GM21423 (cell line): ENCODE results near the gene KRT38.
"Not testable (repeated sequence)": the region's sequence is repeated elsewhere in the genome, so short reads cannot be mapped to it uniquely, and the experiment has no call there.

ENCODE experiments used
- ATAC-seq: cut with Tn5 transposase; IDR thresholded peaks from one replicate; pipeline ENCODE4 v1.9.1; 2021; ENCODE audit warnings: mild to moderate bottlenecking, moderate library complexity; ENCODE audit not compliant: unreplicated experiment

Gene KRT38

DNA sequence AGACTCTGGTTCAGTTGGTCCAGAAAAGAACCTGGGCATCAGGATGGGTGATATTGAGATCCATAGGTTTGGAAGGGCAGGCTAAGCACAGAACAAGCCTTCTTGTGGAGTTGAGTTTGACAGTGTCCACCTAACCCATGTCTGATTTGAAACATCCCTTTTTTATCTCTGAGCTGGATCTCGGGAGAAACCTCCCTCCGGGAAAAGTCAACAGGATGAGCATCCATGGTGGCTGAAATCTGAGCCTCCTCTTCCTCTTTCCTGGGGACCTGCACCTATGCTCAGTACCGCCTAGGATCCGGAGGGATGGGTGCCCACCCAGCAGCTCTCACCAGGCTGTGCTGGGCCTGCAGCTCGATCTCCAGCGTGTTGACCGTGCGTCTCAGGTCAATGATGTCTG is 23.0 kb upstream of the KRT38 start:
- ATAC-seq, result no peak

DNA sequence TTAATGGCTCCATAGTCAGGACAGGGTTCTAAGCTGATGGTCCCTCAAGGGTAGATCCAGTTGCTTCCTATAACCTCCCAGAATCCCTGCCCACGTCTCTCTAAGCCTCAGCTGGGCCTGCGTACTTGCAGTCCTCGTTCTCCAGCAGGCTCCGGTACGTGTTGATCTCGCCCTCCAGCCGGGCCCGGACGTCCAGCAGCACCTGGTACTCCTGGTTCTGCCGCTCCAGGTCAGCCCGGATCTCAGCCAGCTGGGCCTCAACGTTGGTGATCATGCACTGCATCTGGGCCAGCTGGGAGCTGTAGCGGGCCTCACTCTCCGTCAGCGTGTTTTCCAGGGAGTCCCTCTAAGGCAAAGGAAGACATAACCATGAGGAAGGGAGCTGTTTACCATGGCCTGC is 21.9 kb upstream of the KRT38 start:
- ATAC-seq, result no peak

DNA sequence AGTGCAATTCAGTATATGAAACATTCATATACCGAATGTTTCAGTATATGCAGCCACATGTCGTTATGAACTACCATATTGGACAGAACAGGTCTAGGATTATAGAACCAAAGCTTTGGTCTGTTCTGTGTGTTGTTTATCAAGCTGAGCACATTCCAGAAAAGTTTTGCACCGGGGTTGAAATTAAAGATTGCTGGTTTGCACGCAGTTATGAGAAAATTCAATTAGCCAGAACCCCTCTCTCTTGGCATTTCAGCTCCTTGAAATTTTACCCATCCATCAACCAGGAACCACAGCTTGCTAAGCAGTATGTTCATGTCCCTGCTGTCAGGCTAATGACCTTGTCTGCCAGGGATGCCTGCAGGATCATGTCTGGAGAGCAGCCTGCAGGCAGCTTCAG is 16.9 kb upstream of the KRT38 start:
- no peak for ATAC-seq

DNA sequence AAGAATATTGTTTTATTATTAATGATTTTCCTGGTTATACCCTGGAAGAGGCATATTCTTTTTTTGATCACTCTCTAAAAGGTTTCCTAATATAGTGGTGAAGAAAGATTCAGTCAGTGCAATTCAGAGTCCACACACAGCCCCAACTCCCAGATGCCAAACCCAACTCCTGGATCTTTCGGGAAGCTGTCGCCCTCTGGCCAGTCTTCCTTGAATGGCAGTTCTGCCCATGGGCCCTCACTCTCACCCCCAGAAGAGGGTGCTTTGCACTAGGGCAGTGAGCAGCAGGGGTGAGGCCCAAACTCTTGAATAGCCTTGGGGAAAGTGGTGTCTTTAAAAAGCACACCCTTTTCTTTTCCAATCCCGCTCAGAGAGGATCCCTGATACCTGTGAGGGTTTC is 15.4 kb upstream of the KRT38 start:
- no peak for ATAC-seq

GRCh38 chr17:41455236-41455635 is 14.5 kb upstream of the KRT38 start:
- no peak for ATAC-seq

GRCh38 chr17:41453066-41453465 is 12.3 kb upstream of the KRT38 start:
- ATAC-seq, result no peak

GRCh38 chr17:41452281-41452680 is 11.5 kb upstream of the KRT38 start:
- ATAC-seq, result no peak

- ATAC-seq, result no peak
These were observed 10.5 kb upstream of the KRT38 start for GRCh38 chr17:41451154-41451728.

- no peak for ATAC-seq
These were observed 8.2 kb upstream of the KRT38 start for GRCh38 chr17:41449008-41449407.

DNA sequence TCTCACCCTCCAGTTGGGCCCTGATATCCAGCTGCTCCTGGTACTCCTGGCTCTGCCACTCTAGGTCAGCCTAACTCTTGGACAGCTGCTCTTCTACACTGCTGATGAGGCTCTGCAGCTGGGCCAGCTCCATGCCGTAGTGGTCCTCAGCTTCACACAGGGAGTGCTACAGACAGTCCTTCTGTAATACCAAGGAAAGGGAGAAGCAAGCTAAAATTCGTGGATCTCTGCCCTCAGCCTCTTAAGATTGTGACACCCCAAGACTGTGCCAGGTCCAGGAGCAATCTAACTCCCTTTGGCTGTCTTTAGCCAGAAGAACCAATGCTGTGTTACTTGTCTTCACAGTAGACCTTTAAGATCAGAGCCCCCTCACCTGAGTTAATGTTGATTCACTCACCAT is 7.7 kb upstream of the KRT38 start:
- ATAC-seq, result no peak

DNA sequence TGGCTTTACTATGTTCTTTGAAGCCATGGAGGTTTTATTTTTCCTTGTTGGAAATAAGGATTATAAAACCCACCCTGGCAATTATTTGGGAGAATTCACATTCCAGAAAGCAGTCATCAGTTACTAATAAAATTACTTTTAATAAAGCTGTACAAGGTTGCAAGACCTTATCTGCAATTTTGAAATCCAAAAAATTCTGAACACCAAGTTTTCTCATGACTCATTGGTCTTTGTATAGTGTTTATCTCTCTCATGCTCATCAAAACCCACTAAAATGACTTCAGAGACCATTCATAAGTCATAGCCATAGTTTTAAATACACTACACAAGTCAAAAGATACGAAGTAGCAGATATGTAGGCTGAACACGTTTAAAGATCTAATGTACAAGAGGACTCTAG is 6.0 kb upstream of the KRT38 start:
- no peak for ATAC-seq

GRCh38 chr17:41444640-41445039 is 3.9 kb upstream of the KRT38 start:
- no peak for ATAC-seq

DNA sequence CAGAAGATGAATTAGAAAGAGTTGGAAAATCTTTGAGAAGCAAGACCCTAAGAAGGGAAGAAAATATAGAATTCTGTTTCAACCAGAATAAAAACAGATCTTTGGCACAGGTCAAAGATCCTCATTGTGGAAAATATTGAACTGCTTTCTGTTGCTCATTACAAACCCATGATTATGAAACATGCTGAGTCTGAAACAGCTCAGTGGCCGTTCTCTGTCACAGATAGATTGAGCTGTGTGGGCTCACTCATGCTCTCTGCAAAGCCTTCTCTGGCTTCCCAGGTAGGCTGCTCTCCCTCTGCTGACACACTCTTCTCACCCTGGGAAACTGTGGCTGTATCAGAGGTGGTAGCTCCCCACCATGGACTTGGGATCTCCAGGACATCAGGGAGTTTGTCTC is 3.4 kb upstream of the KRT38 start:
- no peak for ATAC-seq

DNA sequence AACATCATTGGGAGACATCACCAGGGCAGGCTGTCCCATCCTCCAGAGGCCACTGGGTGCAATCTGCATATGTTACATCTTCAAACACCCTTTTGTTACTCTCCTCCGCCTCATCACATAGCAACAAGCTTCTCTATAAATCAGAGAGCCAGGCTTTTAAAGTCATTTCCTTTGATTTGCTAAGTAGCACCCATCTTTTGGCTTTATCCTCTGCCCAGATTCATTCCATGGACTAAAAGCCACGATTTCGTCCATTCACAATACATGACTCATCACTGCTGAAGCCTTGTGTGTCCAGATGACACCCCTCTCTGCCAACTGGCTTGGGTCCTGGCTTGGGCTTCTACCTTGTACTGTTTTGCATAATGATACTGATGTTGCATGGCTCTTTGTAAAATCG is 2.0 kb upstream of the KRT38 start:
- no peak for ATAC-seq

DNA sequence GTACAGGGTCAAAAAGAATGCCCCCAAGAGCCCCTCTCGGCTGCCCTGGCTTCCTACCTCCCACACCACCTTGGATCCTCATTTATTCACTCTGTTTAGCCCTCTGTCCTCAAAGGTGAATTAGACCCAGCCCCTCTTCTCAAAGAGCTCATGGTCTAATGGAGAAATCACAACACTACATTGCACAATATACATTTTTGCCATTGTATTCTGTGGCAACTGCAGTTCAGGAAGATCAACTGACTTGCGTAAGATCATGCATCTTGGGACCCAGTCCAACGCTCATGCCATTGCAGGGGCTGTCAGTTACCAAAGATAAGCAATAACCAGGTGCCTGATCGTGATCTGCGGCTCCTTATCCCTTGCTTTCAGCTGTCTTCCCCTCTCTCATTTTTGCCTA is 1.4 kb downstream of the KRT38 start:
- no peak for ATAC-seq

DNA sequence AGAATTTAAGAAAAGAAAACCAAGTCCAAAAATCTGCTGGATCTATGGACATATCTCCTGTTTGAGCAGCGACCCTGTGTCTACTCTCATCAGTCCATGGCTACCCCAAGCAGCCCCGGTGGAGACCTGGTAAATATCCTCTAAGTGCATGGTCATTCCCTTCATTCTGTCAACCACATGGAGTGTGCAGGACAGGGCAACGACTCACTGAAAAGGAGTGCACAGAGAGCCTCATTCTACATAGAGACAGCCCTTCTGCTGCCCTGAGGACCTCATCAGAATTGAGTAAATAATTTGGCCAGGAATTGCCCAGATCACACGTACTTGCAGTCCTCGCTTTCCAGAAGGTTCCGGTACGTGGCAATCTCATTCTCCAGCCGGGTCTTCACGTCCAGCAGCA is 3.0 kb downstream of the KRT38 start:
- no peak for ATAC-seq

- no peak for ATAC-seq
These were observed 3.5 kb downstream of the KRT38 start for GRCh38 chr17:41437254-41437653.

GRCh38 chr17:41434415-41434814 is 6.4 kb downstream of the KRT38 start:
- no peak for ATAC-seq

DNA sequence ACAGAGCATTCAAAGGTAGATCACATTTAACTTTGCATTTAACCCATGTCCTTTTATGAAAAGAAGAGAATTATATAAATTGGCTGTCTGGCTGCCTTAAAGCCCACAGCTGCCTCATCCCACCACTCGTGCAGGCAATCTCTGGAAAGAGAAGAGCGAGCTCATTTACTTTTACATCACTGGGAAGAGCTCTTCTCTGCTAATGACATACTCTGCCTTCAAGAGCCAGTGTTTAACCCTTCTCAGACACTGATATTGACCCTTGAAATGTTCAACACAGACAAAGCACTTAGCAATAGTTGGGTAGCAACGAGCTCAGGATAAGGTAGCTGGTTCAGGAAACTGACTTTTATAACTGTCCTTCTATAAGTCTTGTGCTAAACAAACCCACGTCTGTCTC is 6.8 kb downstream of the KRT38 start:
- ATAC-seq, result no peak

GRCh38 chr17:41433586-41433985 is 7.2 kb downstream of the KRT38 start:
- no peak for ATAC-seq

GRCh38 chr17:41430376-41430775 is 10.4 kb downstream of the KRT38 start:
- ATAC-seq, result not testable (repeated sequence)

- no peak for ATAC-seq
These were observed 11.1 kb downstream of the KRT38 start for GRCh38 chr17:41429667-41430066.

DNA sequence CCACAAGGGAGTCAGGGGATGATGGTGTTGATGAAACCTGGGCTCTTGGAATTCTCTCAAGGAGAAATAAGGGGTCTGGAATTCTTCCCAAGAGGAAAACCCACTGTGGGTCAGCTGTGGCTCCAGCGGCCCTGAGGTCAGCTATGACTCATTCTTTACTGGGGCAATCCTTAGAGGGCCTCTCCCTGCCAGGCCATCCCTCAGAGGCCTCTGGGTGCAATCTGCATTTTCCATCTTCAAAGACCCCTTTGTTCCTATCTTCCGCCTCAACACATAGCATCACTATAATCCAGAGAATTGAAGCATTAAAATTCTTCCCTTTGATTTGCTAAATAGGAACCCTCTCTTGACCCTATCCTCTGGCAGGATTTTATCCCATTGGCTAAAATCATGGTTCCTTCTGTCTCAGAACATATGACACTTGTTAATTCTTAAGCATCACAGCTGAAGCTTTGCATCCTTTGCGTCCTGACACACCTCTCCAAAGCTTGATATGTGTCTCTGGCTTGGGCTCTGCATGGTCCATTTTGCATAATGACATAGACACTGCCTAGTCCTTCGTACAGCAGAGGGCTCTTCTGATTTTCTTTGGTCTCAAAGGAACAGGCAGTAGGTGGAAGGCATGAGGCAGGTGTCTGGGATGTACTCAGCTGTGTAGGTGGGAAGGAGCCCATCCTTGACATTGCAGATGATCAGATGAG is 12.0 kb downstream of the KRT38 start:
- no peak for ATAC-seq
